K562 (cell line): ENCODE measurements around the gene LARP4B. TPM values are rescaled to one million over a fixed set of nuclear protein-coding genes. Genes with fewer than 3 reads are reported as not detected.

Source experiments
- ATAC-seq: fragments of 200-7000 bp; cut with Tn5 transposase; 3 replicates; pipeline ENCODE4 v1.9.1; 2020; ENCODE audit warnings: moderate library complexity
- BruUV-seq: library from RNA; stranded (reverse); fragments of 400-500 nt; replicated peaks from 2 replicates; lab custom pipeline; 2021; lab: Mats Ljungman, UMichigan
- CTCF ChIA-PET: fragments of 300-600 bp; formaldehyde crosslinking; extraction: SDS; loops from one replicate; lab custom pipeline; 2021; ENCODE audit warnings: low intra/inter-chr PET ratio; lab: Yijun Ruan, JAX
- POLR2A ChIA-PET: fragments of 300-600, 350-650 bp; sonication (Branson Sonifier 250); formaldehyde crosslinking; extraction: SDS; loops from one replicate; lab custom pipeline; 2021; ENCODE audit warnings: antibody characterized with exemption, inconsistent platforms; lab: Yijun Ruan, JAX
- DNase-seq, 4 experiments: peaks; one replicate each; pipeline versions ENCODE4 v3.0.0 to v3.0.0-alpha.2; 2011 to 2018; ENCODE audit warnings: low spot score in 3 of 4, mixed read lengths in 3 of 4; ENCODE audit errors: extremely low read depth in 1 of 4
- FAIRE-seq: peaks from 2 replicates; lab custom pipeline; 2011; peaks lifted over from hg19 to GRCh38; lab: Jason Lieb, UNC
- H2AFZ ChIP-seq: 2 replicates; pipeline ENCODE4 v1.6.0; 2011; ENCODE audit warnings: low read depth, low read length, control low read depth, inconsistent platforms
- H3K27ac ChIP-seq: fragments of 200-600 bp; 3 replicates; pipeline ENCODE4 v1.8.0; 2011; ENCODE audit warnings: low read depth, mild to moderate bottlenecking, control low read depth, inconsistent platforms, low read length, moderate library complexity, mixed read lengths; ENCODE audit errors: extremely low read depth
- H3K27me3 ChIP-seq, 2 experiments: fragments of 300-600 bp in 1 of 2; 2 replicates in 1 of 2; 3 replicates in 1 of 2; pipeline versions ENCODE4 v1.6.0 to v1.8.0; 2011; ENCODE audit warnings: inconsistent platforms in 2 of 2, low read length in 2 of 2, mild to moderate bottlenecking in 1 of 2, mixed read lengths in 1 of 2, moderate library complexity in 1 of 2; ENCODE audit not compliant: control insufficient read depth in 2 of 2, insufficient read depth in 2 of 2
- H3K36me3 ChIP-seq: fragments of 300-600 bp; 3 replicates; pipeline ENCODE4 v1.8.0; 2011; ENCODE audit warnings: mild to moderate bottlenecking, low read length, inconsistent platforms; ENCODE audit not compliant: control insufficient read depth, insufficient read depth
- H3K4me1 ChIP-seq, 2 experiments: fragments of 200-600 bp in 1 of 2; replicated peaks in 1 of 2; 2 replicates in 1 of 2; 3 replicates in 1 of 2; pipeline versions ENCODE4 v1.5.1 to v1.8.0; 2011; ENCODE audit warnings: inconsistent platforms in 2 of 2, low read length in 2 of 2, mild to moderate bottlenecking in 1 of 2, mixed read lengths in 1 of 2, moderate library complexity in 1 of 2; ENCODE audit not compliant: control insufficient read depth in 2 of 2, insufficient read depth in 2 of 2
- H3K4me2 ChIP-seq: 2 replicates; pipeline ENCODE4 v1.6.1; 2011; ENCODE audit warnings: low read length, control low read depth, inconsistent platforms, mixed read lengths; ENCODE audit not compliant: insufficient read depth
- H3K4me3 ChIP-seq: fragments of 200-600 bp; sonication (generic), shearing (Covaris generic); 2 replicates; pipeline ENCODE4 v1.5.1; 2016; ENCODE audit warnings: control low read depth, inconsistent platforms
- H3K79me2 ChIP-seq: fragments of 200-600 bp; 3 replicates; pipeline ENCODE4 v1.8.0; 2011; ENCODE audit warnings: low read length, inconsistent platforms; ENCODE audit not compliant: control insufficient read depth, insufficient read depth
- H3K9ac ChIP-seq, 2 experiments: 2 replicates each; pipeline versions ENCODE4 v1.6.0 to v1.6.1; 2011; ENCODE audit warnings: low read depth in 2 of 2, low read length in 2 of 2, control low read depth in 1 of 2, inconsistent platforms in 1 of 2, mild to moderate bottlenecking in 1 of 2, mixed read lengths in 1 of 2; ENCODE audit not compliant: insufficient read depth in 1 of 2
- H3K9me1 ChIP-seq: one replicate; pipeline ENCODE4 v1.6.0; 2011; ENCODE audit warnings: inconsistent platforms, mild to moderate bottlenecking, low read length, moderate library complexity; ENCODE audit not compliant: control insufficient read depth, insufficient read depth
- H3K9me3 ChIP-seq: replicated peaks from 2 replicates; pipeline ENCODE4 v1.5.1; 2011; ENCODE audit warnings: low read depth, low read length, inconsistent platforms; ENCODE audit not compliant: control insufficient read depth, insufficient read depth
- H4K20me1 ChIP-seq: replicated peaks from 2 replicates; pipeline ENCODE4 v1.6.1; 2011; ENCODE audit warnings: low read length, inconsistent platforms, mixed read lengths; ENCODE audit not compliant: control insufficient read depth, insufficient read depth
- CTCF ChIP-seq, 3 experiments: IDR thresholded peaks in 2 of 3; conservative IDR thresholded peaks in 1 of 3; 2 replicates each; pipeline ENCODE4 v1.5.1; 2011 to 2012; ENCODE audit warnings: low read length in 3 of 3, mild to moderate bottlenecking in 3 of 3, control low read depth in 2 of 3, improper control_type of control experiment in 1 of 3, inconsistent platforms in 1 of 3, low read depth in 1 of 3, mixed read lengths in 1 of 3, moderate library complexity in 1 of 3; ENCODE audit not compliant: insufficient read depth in 2 of 3
- EP300 ChIP-seq: IDR thresholded peaks from 2 replicates; pipeline ENCODE4 v1.6.1; 2012; ENCODE audit warnings: low read length, improper control_type of control experiment
- GTF2F1 ChIP-seq: IDR thresholded peaks from 2 replicates; pipeline ENCODE4 v1.6.1; 2011; ENCODE audit warnings: low read depth, low read length, improper control_type of control experiment
- MLX ChIP-seq, 2 experiments: fragments of 450-650 bp in 1 of 2; sonication (generic) in 1 of 2; formaldehyde crosslinking; conservative IDR thresholded peaks; 2 replicates each; pipeline versions ENCODE4 v1.4.0 to v1.8.1; 2020 to 2022; ENCODE audit warnings: mild to moderate bottlenecking in 1 of 2, missing genetic modification reagents in 1 of 2
- NKRF ChIP-seq: fragments of 450-650 bp; IDR thresholded peaks from 2 replicates; pipeline ENCODE4 v1.6.1; 2016; ENCODE audit warnings: borderline replicate concordance
- PATZ1 ChIP-seq: fragments of 250-450 bp; sonication (Bioruptor Pico); IDR thresholded peaks from 2 replicates; pipeline ENCODE4 v1.5.0; 2020; ENCODE audit warnings: mild to moderate bottlenecking, borderline replicate concordance
- PPARD ChIP-seq: fragments of 250-450 bp; sonication (Bioruptor Pico); IDR thresholded peaks from 2 replicates; pipeline ENCODE4 v1.8.0; 2022; ENCODE audit warnings: inconsistent platforms, mild to moderate bottlenecking, moderate library complexity
- PRMT5 ChIP-seq: sonication (generic); formaldehyde crosslinking; IDR thresholded peaks from 2 replicates; pipeline ENCODE4 v1.5.0; 2020; ENCODE audit warnings: missing genetic modification reagents
- SRSF3 ChIP-seq: fragments of 200-400 bp; formaldehyde crosslinking; IDR thresholded peaks from 2 replicates; pipeline ENCODE4 v1.6.1; 2016; ENCODE audit warnings: mild to moderate bottlenecking, low read length, moderate library complexity; ENCODE audit not compliant: insufficient read depth
- TEAD2 ChIP-seq: fragments of 450-650 bp; IDR thresholded peaks from 2 replicates; pipeline ENCODE4 v1.6.1; 2016; ENCODE audit warnings: missing genetic modification characterization, control low read depth, missing compliant biosample characterization
- ZFP36 ChIP-seq: fragments of 150-350 bp; IDR thresholded peaks from 2 replicates; pipeline ENCODE4 v1.6.1; 2018; ENCODE audit warnings: low read length, low read depth; ENCODE audit not compliant: partially characterized antibody
- ZNF23 ChIP-seq: fragments of 250-450 bp; sonication (Bioruptor Pico); IDR thresholded peaks from 2 replicates; pipeline ENCODE4 v1.4.0; 2020; ENCODE audit warnings: mild to moderate bottlenecking
- ZNF280B ChIP-seq: fragments of 250-450 bp; sonication (Bioruptor Pico); IDR thresholded peaks from 2 replicates; pipeline ENCODE4 v1.5.1; 2021; ENCODE audit warnings: mild to moderate bottlenecking
- WGBS: fragments of 100-300 bp; shearing (Covaris generic); methylation state at CpG from one replicate; pipeline ENCODE4 v1.1.6; 2016; ENCODE audit warnings: low coverage, mixed read lengths; ENCODE audit not compliant: insufficient coverage; ENCODE audit errors: missing lambda C conversion rate; 5-methylcytosine and 5-hydroxymethylcytosine counted together
- in situ Hi-C: fragments of 300-500 bp; cut with MboI; formaldehyde crosslinking; loops from 4 replicates; pipeline ENCODE4 v1.15.0; 2018; ENCODE audit warnings: inconsistent platforms, mixed read lengths
- intact Hi-C: fragments of 100-400 bp; cut with micrococcal nuclease; formaldehyde crosslinking; loops from 2 replicates; pipeline ENCODE4 v1.14.2; 2022
- polyA plus RNA-seq, 8 experiments: library from polyadenylated mRNA; depleted of rRNA in 4 of 8; stranded (reverse) in 5 of 8; unstranded in 3 of 8; fragments of >200 nt; fragmentation: Nextera tagmentation in 2 of 8; fragmentation: Illumina TruSeq in 1 of 8; extraction: Ambion mirVana in 2 of 8; extraction: Trizol in 1 of 8; gene quantifications; 2 replicates each; pipeline versions ENCODE4 v1.2.1 to v1.2.3, GENCODE V29; 2011 to 2014; ENCODE audit warnings: inconsistent platforms in 1 of 8, missing spikeins in 1 of 8
- total RNA-seq, 7 experiments: library from RNA; depleted of rRNA in 6 of 7; stranded (reverse); fragments of >200 nt in 6 of 7; fragmentation: Illumina TruSeq in 2 of 7; extraction: Trizol in 2 of 7; gene quantifications; 2 replicates each; pipeline versions ENCODE4 v1.2.1 to v1.2.3, GENCODE V29; 2011 to 2021; ENCODE audit warnings: low replicate concordance in 1 of 7

LARP4B gene
- total and polyA plus RNA-seq, 9 of the 15 experiments (the other 6 are each of a cell fraction or from before 2014, with no cell fraction given), result 11.8 to 130 (median 42.6) TPM

GRCh38 chr10:816958-817357 is 114.5 kb downstream of the LARP4B start (continued):
- no peak for TF ChIP-seq MLX (CRISPR knock-in tag; conservative IDR thresholded peaks at IDR 0.05)
- no peak for TF ChIP-seq TEAD2 (tag)

GRCh38 chr10:816091-816477 is 115.4 kb downstream of the LARP4B start:
- in situ Hi-C loops, result no loop called here
- H3K4me2 ChIP-seq, result no peak overlapping the region
- H3K4me1 ChIP-seq, result no peaks in the 10 kb centered on the region
- DNase-seq (no peak), ATAC-seq (no peak), FAIRE-seq (no peak)
- no peaks in the 10 kb centered on the region for H4K20me1 ChIP-seq
- H3K9ac ChIP-seq, result no peak overlapping the region
- no peaks in the 10 kb centered on the region for H3K9me1 ChIP-seq
- H3K36me3 ChIP-seq, result peaks cover 93% of the 10 kb centered on the region
- 93% methylated on average over 6 of the region's 6 CpGs for WGBS
- H3K4me3 ChIP-seq, result no peak overlapping the region
- H3K27me3 ChIP-seq, result no peaks in the 10 kb centered on the region
- intact Hi-C loops, result no loop called here
- CTCF ChIA-PET, result no interaction called here
- H3K9me3 ChIP-seq, result no peaks in the 10 kb centered on the region
- H3K79me2 ChIP-seq, result no peaks in the 10 kb centered on the region
- no TSS peak for BruUV-seq
- H3K27ac ChIP-seq, result no peak overlapping the region
- H2AFZ ChIP-seq, result no peak overlapping the region
- POLR2A ChIA-PET, result interaction anchor here (1.0 kb wide), 1 partner anchor 12 kb away, joined by 5 read pairs; no protein-coding TSS in a partner anchor
- TF ChIP-seq ZNF23 (CRISPR knock-in tag) (no peak), PATZ1 (CRISPR knock-in tag) (no peak), GTF2F1 (no peak), PRMT5 (CRISPR knock-in tag) (no peak), SRSF3 (no peak), ZFP36 (no peak), EP300 (no peak), PPARD (no peak), NKRF (no peak), ZNF280B (CRISPR knock-in tag) (no peak), CTCF (IDR thresholded peaks at IDR 0.05 in 2 of 3, conservative IDR thresholded peaks at IDR 0.05 in 1 of 3; ENCODE audit: insufficient read depth in 2 of 3, low read depth in 1 of 3, low read length in 3 of 3) (no peak)
